HepG2 (cell line): ENCODE measurements around the gene ARFGEF2. TPM values are rescaled to one million over a fixed set of nuclear protein-coding genes. Genes with fewer than 3 reads are reported as not detected.

Experiments used
- ARNT ChIP-seq: fragments of 450-650 bp; IDR thresholded peaks from 2 replicates; pipeline ENCODE4 v1.6.1; 2017
- CBX1 ChIP-seq: IDR thresholded peaks from one replicate; pipeline ENCODE4 v1.6.1; 2016; ENCODE audit warnings: antibody characterized with exemption, low read depth
- MIER2 ChIP-seq: IDR thresholded peaks from 2 replicates; pipeline ENCODE4 v1.6.1; 2016; ENCODE audit warnings: missing biosample characterization, missing genetic modification reagents
- PAWR ChIP-seq: sonication (generic); formaldehyde crosslinking; IDR thresholded peaks from 2 replicates; pipeline ENCODE4 v1.4.0; 2020; ENCODE audit warnings: missing genetic modification reagents, mild to moderate bottlenecking, borderline replicate concordance
- RORA ChIP-seq: sonication (generic); formaldehyde crosslinking; IDR thresholded peaks from 2 replicates; pipeline ENCODE4 v1.5.0; 2020; ENCODE audit warnings: mild to moderate bottlenecking, missing genetic modification reagents, moderate library complexity
- SIN3A ChIP-seq: IDR thresholded peaks from 2 replicates; pipeline ENCODE4 v1.6.1; 2011; ENCODE audit warnings: low read depth, mild to moderate bottlenecking, control low read depth, low read length, borderline replicate concordance
- SRY ChIP-seq: sonication (generic); formaldehyde crosslinking; IDR thresholded peaks from 2 replicates; pipeline ENCODE4 v1.8.0; 2022; ENCODE audit warnings: mild to moderate bottlenecking, missing genetic modification reagents
- ZNF12 ChIP-seq: sonication (generic); formaldehyde crosslinking; IDR thresholded peaks from 2 replicates; pipeline ENCODE4 v1.5.0; 2020; ENCODE audit warnings: missing genetic modification reagents
- ZNF761 ChIP-seq: sonication (generic); formaldehyde crosslinking; conservative IDR thresholded peaks from 2 replicates; pipeline ENCODE4 v1.4.0; 2020; ENCODE audit warnings: mild to moderate bottlenecking, missing genetic modification reagents
- ZNF776 ChIP-seq: sonication (generic); formaldehyde crosslinking; IDR thresholded peaks from 2 replicates; pipeline ENCODE4 v1.4.0; 2020; ENCODE audit warnings: mild to moderate bottlenecking, missing genetic modification reagents
- ZNF800 ChIP-seq: sonication (generic); formaldehyde crosslinking; IDR thresholded peaks from 2 replicates; pipeline ENCODE4 v1.4.0; 2020; ENCODE audit warnings: missing genetic modification reagents
- polyA plus RNA-seq, 8 experiments: library from polyadenylated mRNA; depleted of rRNA in 3 of 8; stranded (reverse) in 7 of 8; unstranded in 1 of 8; fragments of >200 nt; fragmentation: Illumina TruSeq in 4 of 8; extraction: Trizol in 4 of 8; gene quantifications; 2 replicates each; pipeline versions ENCODE4 v1.2.1 to v1.2.3, GENCODE V29; 2011 to 2016; ENCODE audit warnings: low read depth in 4 of 8, missing spikeins in 1 of 8, mixed read lengths in 1 of 8; ENCODE audit not compliant: insufficient read depth in 1 of 8
- total RNA-seq, 5 experiments: library from RNA; depleted of rRNA; stranded (reverse); fragments of >200 nt; fragmentation: Illumina TruSeq; extraction: Trizol; gene quantifications; 2 replicates each; pipeline ENCODE4 v1.2.3, GENCODE V29; 2016; ENCODE audit warnings: low read depth in 1 of 5
- TF ChIP-seq, protein P1 (sequence below): sonication (generic); formaldehyde crosslinking; IDR thresholded peaks from 2 replicates; pipeline ENCODE4 v1.9.0; 2021; ENCODE audit warnings: mild to moderate bottlenecking, missing genetic modification reagents

The ARFGEF2 gene
- total and polyA plus RNA-seq, 2 of the 13 experiments (the other 11 are each of a cell fraction or from before 2014, with no cell fraction given) = 44.0 to 60.8 TPM

DNA sequence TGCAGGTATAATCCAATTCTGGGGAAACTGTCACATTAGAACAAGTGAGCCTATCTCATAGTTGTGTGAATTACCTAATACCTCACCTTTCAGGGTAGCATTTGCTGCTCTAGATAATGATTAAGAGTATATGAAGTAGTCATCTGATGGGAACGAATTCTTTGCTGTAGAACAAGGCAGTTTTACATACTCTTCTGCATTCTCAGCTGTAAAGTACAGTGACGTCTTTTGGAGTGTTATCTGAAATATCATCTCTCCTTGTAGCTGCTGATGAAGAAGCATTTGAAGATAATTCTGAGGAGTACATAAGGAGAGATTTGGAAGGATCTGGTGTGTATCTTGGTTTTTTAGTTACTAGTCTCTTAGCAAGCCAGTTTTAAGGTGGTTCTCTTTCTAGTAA, 153.0 kb downstream of the ARFGEF2 start (continued):
- TF ChIP-seq, protein P1, sequence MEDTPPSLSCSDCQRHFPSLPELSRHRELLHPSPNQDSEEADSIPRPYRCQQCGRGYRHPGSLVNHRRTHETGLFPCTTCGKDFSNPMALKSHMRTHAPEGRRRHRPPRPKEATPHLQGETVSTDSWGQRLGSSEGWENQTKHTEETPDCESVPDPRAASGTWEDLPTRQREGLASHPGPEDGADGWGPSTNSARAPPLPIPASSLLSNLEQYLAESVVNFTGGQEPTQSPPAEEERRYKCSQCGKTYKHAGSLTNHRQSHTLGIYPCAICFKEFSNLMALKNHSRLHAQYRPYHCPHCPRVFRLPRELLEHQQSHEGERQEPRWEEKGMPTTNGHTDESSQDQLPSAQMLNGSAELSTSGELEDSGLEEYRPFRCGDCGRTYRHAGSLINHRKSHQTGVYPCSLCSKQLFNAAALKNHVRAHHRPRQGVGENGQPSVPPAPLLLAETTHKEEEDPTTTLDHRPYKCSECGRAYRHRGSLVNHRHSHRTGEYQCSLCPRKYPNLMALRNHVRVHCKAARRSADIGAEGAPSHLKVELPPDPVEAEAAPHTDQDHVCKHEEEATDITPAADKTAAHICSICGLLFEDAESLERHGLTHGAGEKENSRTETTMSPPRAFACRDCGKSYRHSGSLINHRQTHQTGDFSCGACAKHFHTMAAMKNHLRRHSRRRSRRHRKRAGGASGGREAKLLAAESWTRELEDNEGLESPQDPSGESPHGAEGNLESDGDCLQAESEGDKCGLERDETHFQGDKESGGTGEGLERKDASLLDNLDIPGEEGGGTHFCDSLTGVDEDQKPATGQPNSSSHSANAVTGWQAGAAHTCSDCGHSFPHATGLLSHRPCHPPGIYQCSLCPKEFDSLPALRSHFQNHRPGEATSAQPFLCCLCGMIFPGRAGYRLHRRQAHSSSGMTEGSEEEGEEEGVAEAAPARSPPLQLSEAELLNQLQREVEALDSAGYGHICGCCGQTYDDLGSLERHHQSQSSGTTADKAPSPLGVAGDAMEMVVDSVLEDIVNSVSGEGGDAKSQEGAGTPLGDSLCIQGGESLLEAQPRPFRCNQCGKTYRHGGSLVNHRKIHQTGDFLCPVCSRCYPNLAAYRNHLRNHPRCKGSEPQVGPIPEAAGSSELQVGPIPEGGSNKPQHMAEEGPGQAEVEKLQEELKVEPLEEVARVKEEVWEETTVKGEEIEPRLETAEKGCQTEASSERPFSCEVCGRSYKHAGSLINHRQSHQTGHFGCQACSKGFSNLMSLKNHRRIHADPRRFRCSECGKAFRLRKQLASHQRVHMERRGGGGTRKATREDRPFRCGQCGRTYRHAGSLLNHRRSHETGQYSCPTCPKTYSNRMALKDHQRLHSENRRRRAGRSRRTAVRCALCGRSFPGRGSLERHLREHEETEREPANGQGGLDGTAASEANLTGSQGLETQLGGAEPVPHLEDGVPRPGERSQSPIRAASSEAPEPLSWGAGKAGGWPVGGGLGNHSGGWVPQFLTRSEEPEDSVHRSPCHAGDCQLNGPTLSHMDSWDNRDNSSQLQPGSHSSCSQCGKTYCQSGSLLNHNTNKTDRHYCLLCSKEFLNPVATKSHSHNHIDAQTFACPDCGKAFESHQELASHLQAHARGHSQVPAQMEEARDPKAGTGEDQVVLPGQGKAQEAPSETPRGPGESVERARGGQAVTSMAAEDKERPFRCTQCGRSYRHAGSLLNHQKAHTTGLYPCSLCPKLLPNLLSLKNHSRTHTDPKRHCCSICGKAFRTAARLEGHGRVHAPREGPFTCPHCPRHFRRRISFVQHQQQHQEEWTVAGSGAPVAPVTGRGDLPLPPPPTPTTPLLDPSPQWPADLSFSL (CRISPR knock-in tag) = no peak
- no peak for TF ChIP-seq CBX1
- TF ChIP-seq PAWR (CRISPR knock-in tag) = no peak
- no peak for TF ChIP-seq SIN3A
- no peak for TF ChIP-seq MIER2 (CRISPR knock-in tag)
- no peak for TF ChIP-seq ZNF761 (CRISPR knock-in tag)
- TF ChIP-seq ZNF776 = no peak
- no peak for TF ChIP-seq ZNF12 (CRISPR knock-in tag)
- no peak for TF ChIP-seq RORA (CRISPR knock-in tag)
- TF ChIP-seq ARNT = no peak
- TF ChIP-seq ZNF800 (CRISPR knock-in tag) = no peak
- no peak for TF ChIP-seq SRY (CRISPR knock-in tag)
- TF ChIP-seq, all 625 proteins: peak for 0
